Osteoblast (primary cell): ENCODE data around the gene MALAT1. TPM values are rescaled to one million over a fixed set of nuclear protein-coding genes. Genes with fewer than 3 reads are reported as not detected.

Source experiments
- DNase-seq: peaks from one replicate; pipeline ENCODE4 v3.0.0; 2011; ENCODE audit warnings: low spot score, mixed read lengths; ENCODE audit not compliant: insufficient read length; ENCODE audit errors: missing footprints
- H2AFZ ChIP-seq: 2 replicates; pipeline ENCODE4 v1.6.0; 2011; ENCODE audit warnings: mild to moderate bottlenecking, low read length
- H3K27ac ChIP-seq: 2 replicates; pipeline ENCODE4 v1.5.1; 2011; ENCODE audit warnings: mild to moderate bottlenecking, low read depth, low read length, moderate library complexity
- H3K27me3 ChIP-seq: 2 replicates; pipeline ENCODE4 v1.6.0; 2012; ENCODE audit warnings: mild to moderate bottlenecking, control low read depth, inconsistent platforms, low read length, moderate library complexity; ENCODE audit not compliant: insufficient read depth
- H3K36me3 ChIP-seq: 2 replicates; pipeline ENCODE4 v1.5.1; 2011; ENCODE audit warnings: mild to moderate bottlenecking, low read length, control low read depth, moderate library complexity; ENCODE audit not compliant: insufficient read depth
- H3K4me1 ChIP-seq: 2 replicates; pipeline ENCODE4 v1.5.1; 2011; ENCODE audit warnings: mild to moderate bottlenecking, low read length, control low read depth, moderate library complexity; ENCODE audit not compliant: insufficient read depth
- H3K4me2 ChIP-seq: 2 replicates; pipeline ENCODE4 v1.6.0; 2011; ENCODE audit warnings: mild to moderate bottlenecking, low read length; ENCODE audit not compliant: insufficient read depth
- H3K4me3 ChIP-seq: fragments of 200-600 bp; sonication (generic); 3 replicates; pipeline ENCODE4 v1.5.1; 2012; ENCODE audit warnings: mild to moderate bottlenecking, low read length, inconsistent platforms; ENCODE audit not compliant: insufficient read depth
- H3K79me2 ChIP-seq: 2 replicates; pipeline ENCODE4 v1.6.0; 2012; ENCODE audit warnings: mild to moderate bottlenecking, low read length, control low read depth, inconsistent platforms; ENCODE audit not compliant: insufficient read depth
- H3K9me3 ChIP-seq: 2 replicates; pipeline ENCODE4 v1.5.1; 2011; ENCODE audit warnings: low read depth, low read length, control low read depth
- H4K20me1 ChIP-seq: 2 replicates; pipeline ENCODE4 v1.6.0; 2012; ENCODE audit warnings: mild to moderate bottlenecking, low read length, control low read depth; ENCODE audit not compliant: insufficient read depth
- CTCF ChIP-seq: IDR thresholded peaks from 2 replicates; pipeline ENCODE4 v1.5.1; 2011; ENCODE audit warnings: mild to moderate bottlenecking, low read depth, low read length, moderate library complexity; ENCODE audit errors: extremely low read depth
- total RNA-seq: library from RNA; depleted of rRNA; stranded (reverse); fragments of >200 nt; gene quantifications from 2 replicates; pipeline ENCODE4 v1.2.3, GENCODE V29; 2012

Gene MALAT1
- total RNA-seq, 1 donor = 19,002 TPM

- H4K20me1 ChIP-seq = peaks cover 65% of the 10 kb centered on the region
- H3K27me3 ChIP-seq = no peaks in the 10 kb centered on the region
- no peaks in the 10 kb centered on the region for H3K9me3 ChIP-seq
- no peak for TF ChIP-seq CTCF
- peak overlapping the region; percentile 95 for H3K27ac ChIP-seq
- peaks cover 2% of the 10 kb centered on the region for H3K4me1 ChIP-seq
- H3K79me2 ChIP-seq = peaks cover 82% of the 10 kb centered on the region
- peaks cover 63% of the 10 kb centered on the region for H3K36me3 ChIP-seq
- H3K4me3 ChIP-seq = peak overlapping the region; percentile 86
- no peak overlapping the region for H2AFZ ChIP-seq
- peak overlapping the region; percentile 86 for H3K4me2 ChIP-seq
- no peak for DNase-seq
Observed at GRCh38 chr11:65503368-65503948, 4.6 kb downstream of the MALAT1 start.

- no peaks in the 10 kb centered on the region for H3K27me3 ChIP-seq
- H3K4me3 ChIP-seq = peak overlapping the region; percentile 86
- peaks cover 65% of the 10 kb centered on the region for H4K20me1 ChIP-seq
- H2AFZ ChIP-seq = no peak overlapping the region
- H3K9me3 ChIP-seq = no peaks in the 10 kb centered on the region
- peaks cover 76% of the 10 kb centered on the region for H3K79me2 ChIP-seq
- no peak for TF ChIP-seq CTCF
- peak overlapping the region; percentile 95 for H3K27ac ChIP-seq
- peaks cover 63% of the 10 kb centered on the region for H3K36me3 ChIP-seq
- H3K4me2 ChIP-seq = peak overlapping the region; percentile 86
- H3K4me1 ChIP-seq = no peaks in the 10 kb centered on the region
- DNase-seq = peak; percentile 10
Observed at GRCh38 chr11:65503949-65504673, 5.3 kb downstream of the MALAT1 start.

- Histone ChIP-seq H3K27me3 (no peaks in the 10 kb centered on the region), H4K20me1 (peaks cover 58% of the 10 kb centered on the region)
Observed at GRCh38 chr11:65504674-65505465, 6.0 kb downstream of the MALAT1 start.

More at GRCh38 chr11:65504674-65505465, 6.0 kb downstream of the MALAT1 start:
- H2AFZ ChIP-seq = no peak overlapping the region
- H3K79me2 ChIP-seq = peaks cover 71% of the 10 kb centered on the region
- TF ChIP-seq CTCF = no peak
- peak overlapping the region; percentile 95 for H3K27ac ChIP-seq
- H3K36me3 ChIP-seq = peaks cover 63% of the 10 kb centered on the region
- DNase-seq = no peak
- peak overlapping the region; percentile 86 for H3K4me2 ChIP-seq
- H3K4me1 ChIP-seq = no peaks in the 10 kb centered on the region
- H3K4me3 ChIP-seq = peak overlapping the region; percentile 86
- H3K9me3 ChIP-seq = no peaks in the 10 kb centered on the region
